OCI-LY7 (cell line): ENCODE measurements around the gene RGN.

Experiments used
- EZH2phosphoT487 ChIP-seq: fragments of 200-600 bp; sonication (generic); IDR thresholded peaks from 2 replicates; pipeline ENCODE4 v1.6.1; 2018; ENCODE audit warnings: low read depth, borderline replicate concordance, mild to moderate bottlenecking, mixed run types, antibody characterized with exemption, low read length, moderate library complexity, mixed read lengths
- TF ChIP-seq, protein P1 (sequence below): fragments of 200-600 bp; sonication (generic); conservative IDR thresholded peaks from 2 replicates; pipeline ENCODE4 v1.5.1; 2014; ENCODE audit warnings: mild to moderate bottlenecking, antibody characterized with exemption, low read length, moderate library complexity, mixed read lengths

DNA sequence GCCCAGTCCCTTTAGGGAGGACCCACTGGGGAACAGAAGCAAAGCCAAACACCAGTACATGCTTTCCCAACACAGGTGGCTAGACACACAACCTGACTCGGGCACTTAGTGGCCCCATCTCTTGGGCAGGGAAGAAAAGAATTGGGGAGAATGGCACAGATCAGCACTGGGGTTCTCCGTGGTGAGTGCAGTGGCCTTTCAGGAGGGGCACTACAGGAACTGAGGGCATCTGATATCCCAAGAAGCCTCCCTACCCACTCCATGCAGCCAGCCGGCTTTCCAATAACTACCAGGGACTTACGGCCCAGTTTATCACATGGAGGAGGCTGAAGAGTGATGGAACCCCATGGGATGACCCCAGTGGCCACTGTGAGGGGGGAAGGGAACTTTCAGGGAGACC lies 23.0 kb downstream of the RGN start:
- TF ChIP-seq, protein P1, sequence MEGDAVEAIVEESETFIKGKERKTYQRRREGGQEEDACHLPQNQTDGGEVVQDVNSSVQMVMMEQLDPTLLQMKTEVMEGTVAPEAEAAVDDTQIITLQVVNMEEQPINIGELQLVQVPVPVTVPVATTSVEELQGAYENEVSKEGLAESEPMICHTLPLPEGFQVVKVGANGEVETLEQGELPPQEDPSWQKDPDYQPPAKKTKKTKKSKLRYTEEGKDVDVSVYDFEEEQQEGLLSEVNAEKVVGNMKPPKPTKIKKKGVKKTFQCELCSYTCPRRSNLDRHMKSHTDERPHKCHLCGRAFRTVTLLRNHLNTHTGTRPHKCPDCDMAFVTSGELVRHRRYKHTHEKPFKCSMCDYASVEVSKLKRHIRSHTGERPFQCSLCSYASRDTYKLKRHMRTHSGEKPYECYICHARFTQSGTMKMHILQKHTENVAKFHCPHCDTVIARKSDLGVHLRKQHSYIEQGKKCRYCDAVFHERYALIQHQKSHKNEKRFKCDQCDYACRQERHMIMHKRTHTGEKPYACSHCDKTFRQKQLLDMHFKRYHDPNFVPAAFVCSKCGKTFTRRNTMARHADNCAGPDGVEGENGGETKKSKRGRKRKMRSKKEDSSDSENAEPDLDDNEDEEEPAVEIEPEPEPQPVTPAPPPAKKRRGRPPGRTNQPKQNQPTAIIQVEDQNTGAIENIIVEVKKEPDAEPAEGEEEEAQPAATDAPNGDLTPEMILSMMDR, result no peak
- TF ChIP-seq EZH2phosphoT487, result no peak
